BE2C (cell line): Measurements from ENCODE around the gene NDNF.

Experiments used
- DNase-seq: peaks from one replicate; pipeline ENCODE4 v3.0.0-alpha.2; 2020
- H3K27me3 ChIP-seq: fragments of 250-450 bp; sonication (Bioruptor Pico); 2 replicates; pipeline ENCODE4 v1.5.1; 2020; ENCODE audit warnings: mild to moderate bottlenecking
- H3K36me3 ChIP-seq: fragments of 250-450 bp; sonication (Bioruptor Pico); 2 replicates; pipeline ENCODE4 v1.5.1; 2020; ENCODE audit warnings: mild to moderate bottlenecking
- H3K4me1 ChIP-seq: fragments of 250-450 bp; sonication (Bioruptor Pico); 2 replicates; pipeline ENCODE4 v1.5.1; 2020
- H3K4me3 ChIP-seq: 2 replicates; pipeline ENCODE4 v1.5.1; 2011; ENCODE audit warnings: low read depth, low read length
- H3K9me3 ChIP-seq: fragments of 250-450 bp; sonication (Bioruptor Pico); 2 replicates; pipeline ENCODE4 v1.5.1; 2020
- CTCF ChIP-seq: IDR thresholded peaks from 2 replicates; pipeline ENCODE4 v1.5.1; 2012; ENCODE audit warnings: mild to moderate bottlenecking, low read depth, low read length

The NDNF gene

GRCh38 chr4:120990246-120990645 is 82.1 kb downstream of the NDNF start:
- TF ChIP-seq CTCF, result no peak
- no peak overlapping the region for H3K4me3 ChIP-seq
- DNase-seq, result no peak
- H3K4me1 ChIP-seq, result no peaks in the 10 kb centered on the region
- H3K27me3 ChIP-seq, result no peaks in the 10 kb centered on the region
- no peaks in the 10 kb centered on the region for H3K9me3 ChIP-seq
- H3K36me3 ChIP-seq, result no peaks in the 10 kb centered on the region
